WERI-Rb-1 (cell line): ENCODE measurements around the gene TRAF7.

Source experiments
- DNase-seq: peaks from one replicate; pipeline ENCODE4 v3.0.0-alpha.2; 2020
- H3K27ac ChIP-seq: fragments of 250-450 bp; sonication (Bioruptor Pico); 2 replicates; pipeline ENCODE4 v1.5.1; 2020; ENCODE audit warnings: mild to moderate bottlenecking, moderate library complexity
- H3K27me3 ChIP-seq: fragments of 250-450 bp; sonication (Bioruptor Pico); 2 replicates; pipeline ENCODE4 v1.5.1; 2021; ENCODE audit warnings: mild to moderate bottlenecking, low read depth, moderate library complexity; ENCODE audit not compliant: insufficient read depth, severe bottlenecking
- H3K36me3 ChIP-seq: fragments of 250-450 bp; sonication (Bioruptor Pico); 2 replicates; pipeline ENCODE4 v1.5.1; 2020; ENCODE audit warnings: mild to moderate bottlenecking, moderate library complexity
- H3K4me3 ChIP-seq: 2 replicates; pipeline ENCODE4 v1.5.1; 2011; ENCODE audit warnings: low read depth, mild to moderate bottlenecking, control low read depth, low read length
- H3K9me3 ChIP-seq: fragments of 250-450 bp; sonication (Bioruptor Pico); 2 replicates; pipeline ENCODE4 v1.5.1; 2021; ENCODE audit warnings: mild to moderate bottlenecking, moderate library complexity; ENCODE audit not compliant: severe bottlenecking
- CTCF ChIP-seq: IDR thresholded peaks from 2 replicates; pipeline ENCODE4 v1.5.1; 2011; ENCODE audit warnings: low read depth, mild to moderate bottlenecking, control low read depth, inconsistent platforms, low read length

TRAF7 gene

GRCh38 chr16:2207872-2208271, 52.3 kb downstream of the TRAF7 start:
- H3K4me3 ChIP-seq: no peak overlapping the region
- H3K36me3 ChIP-seq: peaks cover 59% of the 10 kb centered on the region
- no peak for TF ChIP-seq CTCF
- H3K27ac ChIP-seq: peak overlapping the region; percentile 93
- H3K27me3 ChIP-seq: no peaks in the 10 kb centered on the region
- H3K9me3 ChIP-seq: no peaks in the 10 kb centered on the region
- DNase-seq: no peak

- peaks cover 64% of the 10 kb centered on the region for H3K36me3 ChIP-seq
- H3K27ac ChIP-seq: peak overlapping the region; percentile 93
- H3K27me3 ChIP-seq: no peaks in the 10 kb centered on the region
- TF ChIP-seq CTCF: no peak
- H3K4me3 ChIP-seq: no peak overlapping the region
- DNase-seq: no peak
- no peaks in the 10 kb centered on the region for H3K9me3 ChIP-seq
Measured at GRCh38 chr16:2208308-2208707, 52.7 kb downstream of the TRAF7 start.

GRCh38 chr16:2208772-2209171, 53.2 kb downstream of the TRAF7 start:
- Histone ChIP-seq H3K27me3 (no peaks in the 10 kb centered on the region), H3K36me3 (peaks cover 68% of the 10 kb centered on the region), H3K9me3 (no peaks in the 10 kb centered on the region), H3K4me3 (no peak overlapping the region), H3K27ac (peak overlapping the region; percentile 93)
- TF ChIP-seq CTCF: no peak
- DNase-seq: no peak

GRCh38 chr16:2209258-2210008, 53.9 kb downstream of the TRAF7 start:
- Histone ChIP-seq H3K4me3 (no peak overlapping the region), H3K27me3 (no peaks in the 10 kb centered on the region), H3K36me3 (peaks cover 68% of the 10 kb centered on the region), H3K27ac (peak overlapping the region; percentile 93), H3K9me3 (no peaks in the 10 kb centered on the region)
- no peak for TF ChIP-seq CTCF
- no peak for DNase-seq

- peaks cover 68% of the 10 kb centered on the region for H3K36me3 ChIP-seq
- no peak overlapping the region for H3K4me3 ChIP-seq
- peak overlapping the region; percentile 93 for H3K27ac ChIP-seq
- DNase-seq: no peak
- H3K27me3 ChIP-seq: no peaks in the 10 kb centered on the region
- no peak for TF ChIP-seq CTCF
- no peaks in the 10 kb centered on the region for H3K9me3 ChIP-seq
Measured at GRCh38 chr16:2210009-2210332, 54.4 kb downstream of the TRAF7 start.
